HepG2 (cell line): ENCODE measurements around the gene SLC22A7. TPM values are rescaled to one million over a fixed set of nuclear protein-coding genes. Genes with fewer than 3 reads are reported as not detected.

Experiments used
- ATAC-seq: fragments of 200-7000 bp; cut with Tn5 transposase; 3 replicates; pipeline ENCODE4 v1.9.1; 2020; ENCODE audit warnings: mild to moderate bottlenecking, moderate library complexity
- BruUV-seq: library from RNA; stranded (reverse); fragments of 400-500 nt; replicated peaks from 2 replicates; lab custom pipeline; 2021; lab: Mats Ljungman, UMichigan
- CTCF ChIA-PET: fragments of 300-600 bp; formaldehyde crosslinking; extraction: SDS; loops from one replicate; lab custom pipeline; 2021; ENCODE audit warnings: low total read pairs, inconsistent platforms, low intra/inter-chr PET ratio; lab: Yijun Ruan, JAX
- POLR2A ChIA-PET: fragments of 350-600 bp; sonication (Branson Sonifier 250); formaldehyde crosslinking; loops from one replicate; lab custom pipeline; 2020; ENCODE audit warnings: antibody characterized with exemption, inconsistent platforms; lab: Yijun Ruan, JAX
- DNase-seq: peaks from one replicate; pipeline ENCODE4 v3.0.0-alpha.2; 2015; ENCODE audit warnings: low spot score
- FAIRE-seq: peaks from 3 replicates; lab custom pipeline; 2011; peaks lifted over from hg19 to GRCh38; lab: Jason Lieb, UNC
- H2AFZ ChIP-seq: one replicate; pipeline ENCODE4 v1.6.1; 2011; ENCODE audit warnings: low read length, inconsistent platforms
- H3K27ac ChIP-seq: fragments of 300-600 bp; 3 replicates; pipeline ENCODE4 v1.8.0; 2011; ENCODE audit warnings: mixed run types, mild to moderate bottlenecking, mixed read lengths, low read length, inconsistent platforms; ENCODE audit not compliant: insufficient read depth; ENCODE audit errors: extremely low read length
- H3K27me3 ChIP-seq, 2 experiments: fragments of 200-600 bp in 1 of 2; 2 replicates in 1 of 2; 3 replicates in 1 of 2; pipeline versions ENCODE4 v1.6.0 to v1.8.0; 2011; ENCODE audit warnings: low read length in 2 of 2, mild to moderate bottlenecking in 2 of 2, moderate library complexity in 2 of 2, inconsistent platforms in 1 of 2; ENCODE audit not compliant: insufficient read depth in 2 of 2, control insufficient read depth in 1 of 2
- H3K36me3 ChIP-seq, 2 experiments: fragments of 200-600 bp in 1 of 2; replicated peaks in 1 of 2; 2 replicates in 1 of 2; 3 replicates in 1 of 2; pipeline versions ENCODE4 v1.5.1 to v1.8.0; 2011; ENCODE audit warnings: low read length in 2 of 2, inconsistent platforms in 1 of 2; ENCODE audit not compliant: insufficient read depth in 2 of 2, control insufficient read depth in 1 of 2
- H3K4me1 ChIP-seq: 2 replicates; pipeline ENCODE4 v1.5.1; 2012; ENCODE audit warnings: low read length, inconsistent platforms; ENCODE audit not compliant: insufficient read depth
- H3K4me2 ChIP-seq: 2 replicates; pipeline ENCODE4 v1.6.0; 2011; ENCODE audit warnings: low read depth, low read length, inconsistent platforms
- H3K4me3 ChIP-seq, 3 experiments: fragments of 200-600 bp in 1 of 3; sonication (generic), shearing (Covaris generic) in 1 of 3; replicated peaks in 1 of 3; 2 replicates each; pipeline ENCODE4 v1.5.1; 2011 to 2016; ENCODE audit warnings: low read length in 3 of 3, inconsistent platforms in 2 of 3, low read depth in 2 of 3, mild to moderate bottlenecking in 2 of 3, control low read depth in 1 of 3, mixed read lengths in 1 of 3; ENCODE audit not compliant: insufficient read depth in 1 of 3
- H3K79me2 ChIP-seq: one replicate; pipeline ENCODE4 v1.6.1; 2011; ENCODE audit warnings: low read length, inconsistent platforms; ENCODE audit not compliant: insufficient read depth
- H3K9ac ChIP-seq: 2 replicates; pipeline ENCODE4 v1.6.0; 2011; ENCODE audit warnings: mild to moderate bottlenecking, low read depth, low read length, inconsistent platforms; ENCODE audit not compliant: insufficient read depth
- H3K9me3 ChIP-seq: 2 replicates; pipeline ENCODE4 v1.5.1; 2012; ENCODE audit warnings: mild to moderate bottlenecking, low read length
- H4K20me1 ChIP-seq: 2 replicates; pipeline ENCODE4 v1.6.0; 2011; ENCODE audit warnings: inconsistent platforms, mild to moderate bottlenecking, low read length, moderate library complexity; ENCODE audit not compliant: insufficient read depth
- ARHGAP35 ChIP-seq: sonication (generic); formaldehyde crosslinking; IDR thresholded peaks from 2 replicates; pipeline ENCODE4 v1.9.0; 2022; ENCODE audit warnings: mild to moderate bottlenecking, inconsistent platforms, moderate library complexity, missing genetic modification reagents, borderline replicate concordance
- CHD2 ChIP-seq: IDR thresholded peaks from 2 replicates; pipeline ENCODE4 v1.6.1; 2011; ENCODE audit warnings: low read depth, low read length, improper control_type of control experiment
- GZF1 ChIP-seq: sonication (generic); formaldehyde crosslinking; IDR thresholded peaks from 2 replicates; pipeline ENCODE4 v1.5.1; 2020; ENCODE audit warnings: mild to moderate bottlenecking, missing genetic modification reagents
- HOXA3 ChIP-seq: sonication (generic); formaldehyde crosslinking; IDR thresholded peaks from 2 replicates; pipeline ENCODE4 v1.5.0; 2020; ENCODE audit warnings: missing genetic modification reagents
- KLF15 ChIP-seq: sonication (generic); formaldehyde crosslinking; IDR thresholded peaks from 2 replicates; pipeline ENCODE4 v1.8.1; 2023; ENCODE audit warnings: borderline replicate concordance, mild to moderate bottlenecking, inconsistent platforms, missing genetic modification reagents, mixed read lengths
- KMT2A ChIP-seq: sonication (generic); formaldehyde crosslinking; IDR thresholded peaks from 2 replicates; pipeline ENCODE4 v1.4.0; 2020; ENCODE audit warnings: missing genetic modification reagents
- MED8 ChIP-seq: sonication (generic); formaldehyde crosslinking; IDR thresholded peaks from 2 replicates; pipeline ENCODE4 v1.8.1; 2023; ENCODE audit warnings: mild to moderate bottlenecking, missing genetic modification reagents; ENCODE audit not compliant: insufficient replicate concordance
- MTA3 ChIP-seq: sonication (generic); formaldehyde crosslinking; IDR thresholded peaks from 2 replicates; pipeline ENCODE4 v1.4.0; 2020; ENCODE audit warnings: missing genetic modification reagents
- NR2F1 ChIP-seq, 2 experiments: fragments of 450-650 bp in 1 of 2; formaldehyde crosslinking in 1 of 2; IDR thresholded peaks; 2 replicates each; pipeline versions ENCODE4 v1.5.0 to v1.6.1; 2016 to 2020; ENCODE audit warnings: mild to moderate bottlenecking in 1 of 2, missing compliant biosample characterization in 1 of 2, missing genetic modification reagents in 1 of 2, moderate library complexity in 1 of 2
- POLR2G ChIP-seq: fragments of 200-400 bp; formaldehyde crosslinking; IDR thresholded peaks from 2 replicates; pipeline ENCODE4 v1.6.1; 2018; ENCODE audit warnings: mild to moderate bottlenecking, low read depth, low read length, moderate library complexity
- RARA ChIP-seq: IDR thresholded peaks from 2 replicates; pipeline ENCODE4 v1.6.1; 2016; ENCODE audit warnings: missing genetic modification reagents, missing compliant biosample characterization
- SYNCRIP ChIP-seq: fragments of 200-400 bp; formaldehyde crosslinking; IDR thresholded peaks from 2 replicates; pipeline ENCODE4 v1.6.1; 2018; ENCODE audit warnings: mild to moderate bottlenecking, low read depth, low read length; ENCODE audit not compliant: insufficient read depth
- WIZ ChIP-seq: sonication (generic); formaldehyde crosslinking; IDR thresholded peaks from 2 replicates; pipeline ENCODE4 v1.5.1; 2020; ENCODE audit warnings: mild to moderate bottlenecking, missing genetic modification reagents
- ZNF761 ChIP-seq: sonication (generic); formaldehyde crosslinking; conservative IDR thresholded peaks from 2 replicates; pipeline ENCODE4 v1.4.0; 2020; ENCODE audit warnings: mild to moderate bottlenecking, missing genetic modification reagents
- WGBS: methylation state at CpG from one replicate; pipeline ENCODE4 v1.1.6; 2017; ENCODE audit warnings: low lambda C conversion rate; 5-methylcytosine and 5-hydroxymethylcytosine counted together
- in situ Hi-C: cut with HindIII; loops from 2 replicates; pipeline ENCODE4 v1.10.0; 2017; ENCODE audit warnings: low pct_unique_long_range_greater_than_20kb; ENCODE audit not compliant: extremely low pct_ligation_motif_present
- intact Hi-C: fragments of 100-400 bp; cut with micrococcal nuclease; formaldehyde crosslinking; loops from one replicate; pipeline ENCODE4 v1.10.0; 2022; ENCODE audit not compliant: unreplicated experiment
- polyA plus RNA-seq, 8 experiments: library from polyadenylated mRNA; depleted of rRNA in 3 of 8; stranded (reverse) in 7 of 8; unstranded in 1 of 8; fragments of >200 nt; fragmentation: Illumina TruSeq in 4 of 8; extraction: Trizol in 4 of 8; gene quantifications; 2 replicates each; pipeline versions ENCODE4 v1.2.1 to v1.2.3, GENCODE V29; 2011 to 2016; ENCODE audit warnings: low read depth in 4 of 8, missing spikeins in 1 of 8, mixed read lengths in 1 of 8; ENCODE audit not compliant: insufficient read depth in 1 of 8
- total RNA-seq, 5 experiments: library from RNA; depleted of rRNA; stranded (reverse); fragments of >200 nt; fragmentation: Illumina TruSeq; extraction: Trizol; gene quantifications; 2 replicates each; pipeline ENCODE4 v1.2.3, GENCODE V29; 2016; ENCODE audit warnings: low read depth in 1 of 5
- TF ChIP-seq, protein P1 (sequence below): sonication (generic); formaldehyde crosslinking; IDR thresholded peaks from 2 replicates; pipeline ENCODE4 v1.4.0; 2020; ENCODE audit warnings: missing genetic modification reagents

Gene SLC22A7
- total and polyA plus RNA-seq, 2 of the 13 experiments (the other 11 are each of a cell fraction or from before 2014, with no cell fraction given), result 5.3 to 22.6 TPM

DNA sequence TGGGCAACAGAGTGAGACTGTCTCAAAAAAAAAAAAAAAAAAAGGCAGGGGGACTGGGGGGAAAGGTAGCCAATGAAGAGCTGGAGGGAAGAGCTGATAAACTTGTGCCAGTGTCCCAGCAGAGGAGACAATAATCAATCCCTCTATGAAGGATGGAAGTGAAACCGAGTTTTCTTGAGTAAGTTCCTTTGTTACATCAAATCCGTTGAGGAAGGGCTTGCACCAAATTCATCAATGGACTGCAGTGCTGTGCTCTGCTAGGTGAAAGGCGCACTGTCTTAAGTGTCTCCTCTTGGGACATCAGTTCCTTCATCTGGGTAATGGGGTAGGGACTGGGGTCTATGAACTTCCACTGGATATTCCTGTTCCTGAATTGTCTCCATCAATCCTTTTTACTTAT lies 13.6 kb downstream of the SLC22A7 start:
- Histone ChIP-seq H3K9me3 (no peaks in the 10 kb centered on the region), H3K9ac (no peak overlapping the region), H3K27me3 (no peaks in the 10 kb centered on the region), H3K36me3 (no peaks in the 10 kb centered on the region), H3K27ac (no peak overlapping the region), H3K4me1 (peaks cover 64% of the 10 kb centered on the region), H3K4me2 (no peak overlapping the region), H3K4me3 (no peak overlapping the region), H3K79me2 (no peaks in the 10 kb centered on the region), H2AFZ (no peak overlapping the region), H4K20me1 (no peaks in the 10 kb centered on the region)
- in situ Hi-C loops, result no loop called here
- CTCF ChIA-PET, result no interaction called here
- FAIRE-seq (no peak), ATAC-seq (no peak), DNase-seq (no peak)
- intact Hi-C loops, result loop anchor here (2.0 kb wide), 1 partner anchor 21 kb away; no protein-coding TSS in a partner anchor
- POLR2A ChIA-PET, result interaction anchor here (1.0 to 1.2 kb wide), 3 partner anchors 12 to 25 kb away, joined by 3 to 4 read pairs (median 3); no protein-coding TSS in a partner anchor
- BruUV-seq, result no TSS peak
- TF ChIP-seq ZNF761 (CRISPR knock-in tag), result no peak
- no peak for TF ChIP-seq MED8 (CRISPR knock-in tag)
- no peak for TF ChIP-seq HOXA3 (CRISPR knock-in tag)
- no peak for TF ChIP-seq RARA (CRISPR knock-in tag)
- TF ChIP-seq SYNCRIP, result no peak
- TF ChIP-seq MTA3, result no peak
- TF ChIP-seq KMT2A, result no peak
- TF ChIP-seq, protein P1, sequence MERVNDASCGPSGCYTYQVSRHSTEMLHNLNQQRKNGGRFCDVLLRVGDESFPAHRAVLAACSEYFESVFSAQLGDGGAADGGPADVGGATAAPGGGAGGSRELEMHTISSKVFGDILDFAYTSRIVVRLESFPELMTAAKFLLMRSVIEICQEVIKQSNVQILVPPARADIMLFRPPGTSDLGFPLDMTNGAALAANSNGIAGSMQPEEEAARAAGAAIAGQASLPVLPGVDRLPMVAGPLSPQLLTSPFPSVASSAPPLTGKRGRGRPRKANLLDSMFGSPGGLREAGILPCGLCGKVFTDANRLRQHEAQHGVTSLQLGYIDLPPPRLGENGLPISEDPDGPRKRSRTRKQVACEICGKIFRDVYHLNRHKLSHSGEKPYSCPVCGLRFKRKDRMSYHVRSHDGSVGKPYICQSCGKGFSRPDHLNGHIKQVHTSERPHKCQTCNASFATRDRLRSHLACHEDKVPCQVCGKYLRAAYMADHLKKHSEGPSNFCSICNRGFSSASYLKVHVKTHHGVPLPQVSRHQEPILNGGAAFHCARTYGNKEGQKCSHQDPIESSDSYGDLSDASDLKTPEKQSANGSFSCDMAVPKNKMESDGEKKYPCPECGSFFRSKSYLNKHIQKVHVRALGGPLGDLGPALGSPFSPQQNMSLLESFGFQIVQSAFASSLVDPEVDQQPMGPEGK (CRISPR knock-in tag), result no peak
- TF ChIP-seq GZF1, result no peak
- TF ChIP-seq ARHGAP35 (CRISPR knock-in tag), result no peak
- no peak for TF ChIP-seq POLR2G
- no peak for TF ChIP-seq NR2F1 (CRISPR knock-in tag; IDR thresholded peaks at IDR 0.05)
- no peak for TF ChIP-seq CHD2
- no peak for TF ChIP-seq KLF15 (CRISPR knock-in tag)
- no peak for TF ChIP-seq WIZ
- WGBS, result 71% methylated on average over 3 of the region's 3 CpGs
